GM12878 (cell line): ENCODE results near the gene GPR137B. TPM values are rescaled to one million over a fixed set of nuclear protein-coding genes. Genes with fewer than 3 reads are reported as not detected.
A peak's percentile ranks its signal among the peaks of the same experiment; 100 is the strongest.

Experiments
- ATF7 ChIP-seq: fragments of 450-650 bp; IDR thresholded peaks from 2 replicates; pipeline ENCODE4 v1.6.1; 2016; ENCODE audit warnings: low read depth, mild to moderate bottlenecking
- BCL11A ChIP-seq: IDR thresholded peaks from 2 replicates; pipeline ENCODE4 v1.6.1; 2011; ENCODE audit warnings: low read depth, low read length
- BHLHE40 ChIP-seq, 2 experiments: fragments of 450-650 bp in 1 of 2; IDR thresholded peaks; 2 replicates each; pipeline ENCODE4 v1.6.1; 2011 to 2017; ENCODE audit warnings: low read depth in 2 of 2, borderline replicate concordance in 1 of 2, improper control_type of control experiment in 1 of 2, low read length in 1 of 2, mild to moderate bottlenecking in 1 of 2
- BRCA1 ChIP-seq: IDR thresholded peaks from 2 replicates; pipeline ENCODE4 v1.6.1; 2011; ENCODE audit warnings: low read depth, low read length, improper control_type of control experiment
- EP300 ChIP-seq, 2 experiments: fragments of 150-350 bp in 1 of 2; IDR thresholded peaks; 2 replicates each; pipeline ENCODE4 v1.6.1; 2011 to 2012; ENCODE audit warnings: low read depth in 2 of 2, low read length in 2 of 2, borderline replicate concordance in 1 of 2, improper control_type of control experiment in 1 of 2, inconsistent platforms in 1 of 2; ENCODE audit not compliant: control insufficient read depth in 1 of 2
- GATAD2B ChIP-seq: fragments of 450-650 bp; conservative IDR thresholded peaks from 2 replicates; pipeline ENCODE4 v1.6.1; 2017; ENCODE audit warnings: low read depth, mild to moderate bottlenecking, moderate library complexity
- MEF2B ChIP-seq: fragments of 450-650 bp; IDR thresholded peaks from 2 replicates; pipeline ENCODE4 v1.6.1; 2018; ENCODE audit warnings: mild to moderate bottlenecking, moderate library complexity; ENCODE audit not compliant: partially characterized antibody, poor library complexity, severe bottlenecking
- RB1 ChIP-seq: fragments of 450-650 bp; formaldehyde crosslinking; IDR thresholded peaks from 2 replicates; pipeline ENCODE4 v1.6.1; 2017; ENCODE audit warnings: mild to moderate bottlenecking, borderline replicate concordance
- RELA ChIP-seq: fragments of 450-650 bp; IDR thresholded peaks from 2 replicates; pipeline ENCODE4 v1.8.0; 2014; ENCODE audit warnings: borderline replicate concordance; ENCODE audit not compliant: partially characterized antibody
- SMARCA5 ChIP-seq: fragments of 450-650 bp; IDR thresholded peaks from 2 replicates; pipeline ENCODE4 v1.6.1; 2017; ENCODE audit warnings: mild to moderate bottlenecking
- SREBF2 ChIP-seq: IDR thresholded peaks from 2 replicates; pipeline ENCODE4 v1.6.1; 2012; ENCODE audit warnings: mild to moderate bottlenecking, low read length
- TCF12 ChIP-seq: IDR thresholded peaks from 2 replicates; pipeline ENCODE4 v1.6.1; 2011; ENCODE audit warnings: low read depth, mild to moderate bottlenecking, low read length
- ZNF207 ChIP-seq: fragments of 450-650 bp; IDR thresholded peaks from 2 replicates; pipeline ENCODE4 v1.6.1; 2014; ENCODE audit warnings: antibody characterized with exemption, mild to moderate bottlenecking, borderline replicate concordance
- ZNF622 ChIP-seq: fragments of 450-650 bp; IDR thresholded peaks from 2 replicates; pipeline ENCODE4 v1.6.1; 2017; ENCODE audit warnings: mild to moderate bottlenecking, inconsistent platforms
- polyA plus RNA-seq, 11 experiments: library from polyadenylated mRNA; depleted of rRNA in 4 of 11; unstranded in 6 of 11; stranded (reverse) in 5 of 11; fragments of >200 nt; fragmentation: Nextera tagmentation in 4 of 11; fragmentation: Illumina TruSeq in 1 of 11; extraction: Ambion mirVana in 4 of 11; extraction: Trizol in 1 of 11; gene quantifications; 1 replicate in 1 of 11; 2 replicates in 10 of 11; pipeline versions ENCODE4 v1.2.1 to v1.2.3, GENCODE V29; 2011 to 2016; ENCODE audit warnings: inconsistent platforms in 2 of 11, missing spikeins in 2 of 11, low read depth in 1 of 11
- total RNA-seq, 4 experiments: library from RNA; depleted of rRNA in 3 of 4; stranded (reverse); fragments of >200 nt in 3 of 4; fragmentation: Illumina TruSeq in 1 of 4; extraction: Trizol in 1 of 4; gene quantifications; 2 replicates each; pipeline versions ENCODE4 v1.2.1 to v1.2.3, GENCODE V29; 2013 to 2021
- TF ChIP-seq, protein P1 (sequence below): IDR thresholded peaks from 2 replicates; pipeline ENCODE4 v1.6.1; 2012; ENCODE audit warnings: low read depth, low read length, improper control_type of control experiment
- TF ChIP-seq, protein P2 (sequence below): fragments of 150-350 bp; IDR thresholded peaks from 2 replicates; pipeline ENCODE4 v1.6.1; 2014; ENCODE audit warnings: mild to moderate bottlenecking, low read depth, low read length
- TF ChIP-seq, protein P3 (sequence below): fragments of 450-650 bp; IDR thresholded peaks from 2 replicates; pipeline ENCODE4 v1.6.1; 2018; ENCODE audit warnings: mild to moderate bottlenecking, low read depth, moderate library complexity; ENCODE audit not compliant: partially characterized antibody
- TF ChIP-seq, protein P4 (sequence below): fragments of 450-650 bp; IDR thresholded peaks from 2 replicates; pipeline ENCODE4 v1.6.1; 2017; ENCODE audit warnings: low read depth, mild to moderate bottlenecking, moderate library complexity
- TF ChIP-seq, protein P5 (sequence below), 3 experiments: IDR thresholded peaks in 2 of 3; conservative IDR thresholded peaks in 1 of 3; 2 replicates each; pipeline ENCODE4 v1.5.1; 2011; ENCODE audit warnings: low read depth in 3 of 3, low read length in 3 of 3, mild to moderate bottlenecking in 3 of 3, control low read depth in 2 of 3, moderate library complexity in 2 of 3, inconsistent platforms in 1 of 3, mixed read lengths in 1 of 3; ENCODE audit not compliant: control insufficient read depth in 2 of 3, insufficient read depth in 1 of 3; ENCODE audit errors: extremely low read depth in 1 of 3

The GPR137B gene
- total and polyA plus RNA-seq, 10 of the 15 experiments (the other 5 are each of a cell fraction or from before 2014, with no cell fraction given) = 5.4 to 20.8 (median 12.5) TPM

DNA sequence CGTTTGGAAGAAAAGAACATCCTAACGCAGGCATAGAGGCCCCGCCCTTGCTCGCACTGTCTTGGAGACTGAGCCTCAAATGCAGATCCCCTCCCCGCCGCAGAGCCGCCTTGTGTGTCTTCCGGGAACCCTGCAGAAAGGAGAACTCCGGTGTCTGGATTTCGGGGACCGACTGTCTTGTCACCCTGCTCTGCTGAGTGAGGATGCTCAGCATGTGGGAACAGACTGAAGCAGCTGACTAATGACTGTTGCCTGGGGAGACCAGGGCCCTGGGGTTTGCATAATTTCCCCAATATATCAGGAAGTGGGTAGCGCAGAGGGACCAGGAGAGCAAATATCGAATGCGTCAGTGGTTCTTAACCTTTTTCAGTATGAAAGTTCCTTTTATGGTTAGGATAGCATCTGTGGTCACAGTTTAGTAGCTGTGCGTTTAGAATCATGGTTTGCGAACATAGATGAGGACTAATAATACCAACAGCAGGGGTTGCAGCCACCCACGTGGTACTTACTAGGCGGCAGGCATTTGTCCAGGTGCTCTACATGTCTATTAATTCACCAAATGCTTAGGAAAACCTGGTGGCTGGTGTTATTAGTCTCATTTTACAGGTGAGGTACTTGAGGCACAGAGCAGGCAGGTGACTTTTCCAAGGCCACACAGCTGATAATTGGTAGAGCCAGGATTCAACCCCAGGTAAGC, 14.3 kb downstream of the GPR137B start (continued):
- TF ChIP-seq, protein P1, sequence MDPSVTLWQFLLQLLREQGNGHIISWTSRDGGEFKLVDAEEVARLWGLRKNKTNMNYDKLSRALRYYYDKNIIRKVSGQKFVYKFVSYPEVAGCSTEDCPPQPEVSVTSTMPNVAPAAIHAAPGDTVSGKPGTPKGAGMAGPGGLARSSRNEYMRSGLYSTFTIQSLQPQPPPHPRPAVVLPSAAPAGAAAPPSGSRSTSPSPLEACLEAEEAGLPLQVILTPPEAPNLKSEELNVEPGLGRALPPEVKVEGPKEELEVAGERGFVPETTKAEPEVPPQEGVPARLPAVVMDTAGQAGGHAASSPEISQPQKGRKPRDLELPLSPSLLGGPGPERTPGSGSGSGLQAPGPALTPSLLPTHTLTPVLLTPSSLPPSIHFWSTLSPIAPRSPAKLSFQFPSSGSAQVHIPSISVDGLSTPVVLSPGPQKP = peak; percentile 16; the same call in 1 of the 2 replicates
- TF ChIP-seq, protein P2, sequence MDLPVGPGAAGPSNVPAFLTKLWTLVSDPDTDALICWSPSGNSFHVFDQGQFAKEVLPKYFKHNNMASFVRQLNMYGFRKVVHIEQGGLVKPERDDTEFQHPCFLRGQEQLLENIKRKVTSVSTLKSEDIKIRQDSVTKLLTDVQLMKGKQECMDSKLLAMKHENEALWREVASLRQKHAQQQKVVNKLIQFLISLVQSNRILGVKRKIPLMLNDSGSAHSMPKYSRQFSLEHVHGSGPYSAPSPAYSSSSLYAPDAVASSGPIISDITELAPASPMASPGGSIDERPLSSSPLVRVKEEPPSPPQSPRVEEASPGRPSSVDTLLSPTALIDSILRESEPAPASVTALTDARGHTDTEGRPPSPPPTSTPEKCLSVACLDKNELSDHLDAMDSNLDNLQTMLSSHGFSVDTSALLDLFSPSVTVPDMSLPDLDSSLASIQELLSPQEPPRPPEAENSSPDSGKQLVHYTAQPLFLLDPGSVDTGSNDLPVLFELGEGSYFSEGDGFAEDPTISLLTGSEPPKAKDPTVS = no peak
- TF ChIP-seq EP300 (IDR thresholded peaks at IDR 0.05; ENCODE audit: borderline replicate concordance in 1 of 2, control insufficient read depth in 1 of 2, low read depth in 2 of 2, low read length in 2 of 2) = peak; percentile 100
- no peak for TF ChIP-seq RB1
- peak; percentile 69 for TF ChIP-seq RELA
- TF ChIP-seq, protein P3, sequence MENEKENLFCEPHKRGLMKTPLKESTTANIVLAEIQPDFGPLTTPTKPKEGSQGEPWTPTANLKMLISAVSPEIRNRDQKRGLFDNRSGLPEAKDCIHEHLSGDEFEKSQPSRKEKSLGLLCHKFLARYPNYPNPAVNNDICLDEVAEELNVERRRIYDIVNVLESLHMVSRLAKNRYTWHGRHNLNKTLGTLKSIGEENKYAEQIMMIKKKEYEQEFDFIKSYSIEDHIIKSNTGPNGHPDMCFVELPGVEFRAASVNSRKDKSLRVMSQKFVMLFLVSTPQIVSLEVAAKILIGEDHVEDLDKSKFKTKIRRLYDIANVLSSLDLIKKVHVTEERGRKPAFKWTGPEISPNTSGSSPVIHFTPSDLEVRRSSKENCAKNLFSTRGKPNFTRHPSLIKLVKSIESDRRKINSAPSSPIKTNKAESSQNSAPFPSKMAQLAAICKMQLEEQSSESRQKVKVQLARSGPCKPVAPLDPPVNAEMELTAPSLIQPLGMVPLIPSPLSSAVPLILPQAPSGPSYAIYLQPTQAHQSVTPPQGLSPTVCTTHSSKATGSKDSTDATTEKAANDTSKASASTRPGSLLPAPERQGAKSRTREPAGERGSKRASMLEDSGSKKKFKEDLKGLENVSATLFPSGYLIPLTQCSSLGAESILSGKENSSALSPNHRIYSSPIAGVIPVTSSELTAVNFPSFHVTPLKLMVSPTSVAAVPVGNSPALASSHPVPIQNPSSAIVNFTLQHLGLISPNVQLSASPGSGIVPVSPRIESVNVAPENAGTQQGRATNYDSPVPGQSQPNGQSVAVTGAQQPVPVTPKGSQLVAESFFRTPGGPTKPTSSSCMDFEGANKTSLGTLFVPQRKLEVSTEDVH = peak; percentile 59
- TF ChIP-seq BRCA1 = no peak
- 0 out of 2 replicates have a peak, but pooled peaks have one; percentile 16 for TF ChIP-seq ZNF207
- no peak for TF ChIP-seq SREBF2
- TF ChIP-seq, protein P4, sequence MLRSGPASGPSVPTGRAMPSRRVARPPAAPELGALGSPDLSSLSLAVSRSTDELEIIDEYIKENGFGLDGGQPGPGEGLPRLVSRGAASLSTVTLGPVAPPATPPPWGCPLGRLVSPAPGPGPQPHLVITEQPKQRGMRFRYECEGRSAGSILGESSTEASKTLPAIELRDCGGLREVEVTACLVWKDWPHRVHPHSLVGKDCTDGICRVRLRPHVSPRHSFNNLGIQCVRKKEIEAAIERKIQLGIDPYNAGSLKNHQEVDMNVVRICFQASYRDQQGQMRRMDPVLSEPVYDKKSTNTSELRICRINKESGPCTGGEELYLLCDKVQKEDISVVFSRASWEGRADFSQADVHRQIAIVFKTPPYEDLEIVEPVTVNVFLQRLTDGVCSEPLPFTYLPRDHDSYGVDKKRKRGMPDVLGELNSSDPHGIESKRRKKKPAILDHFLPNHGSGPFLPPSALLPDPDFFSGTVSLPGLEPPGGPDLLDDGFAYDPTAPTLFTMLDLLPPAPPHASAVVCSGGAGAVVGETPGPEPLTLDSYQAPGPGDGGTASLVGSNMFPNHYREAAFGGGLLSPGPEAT = peak; percentile 88; the same call in 1 of the 2 replicates
- TF ChIP-seq MEF2B = peak; percentile 96
- TF ChIP-seq SMARCA5 = peak; percentile 59
- peak; percentile 93 for TF ChIP-seq ATF7
- TF ChIP-seq TCF12 = peak; percentile 81
- no peak for TF ChIP-seq ZNF622
- peak; percentile 80 to 82; a peak in 3 of 4 replicates for TF ChIP-seq BHLHE40 (IDR thresholded peaks at IDR 0.05; ENCODE audit: borderline replicate concordance in 1 of 2, low read depth in 2 of 2, low read length in 1 of 2)
- TF ChIP-seq GATAD2B = peak; percentile 64
- TF ChIP-seq, protein P5, sequence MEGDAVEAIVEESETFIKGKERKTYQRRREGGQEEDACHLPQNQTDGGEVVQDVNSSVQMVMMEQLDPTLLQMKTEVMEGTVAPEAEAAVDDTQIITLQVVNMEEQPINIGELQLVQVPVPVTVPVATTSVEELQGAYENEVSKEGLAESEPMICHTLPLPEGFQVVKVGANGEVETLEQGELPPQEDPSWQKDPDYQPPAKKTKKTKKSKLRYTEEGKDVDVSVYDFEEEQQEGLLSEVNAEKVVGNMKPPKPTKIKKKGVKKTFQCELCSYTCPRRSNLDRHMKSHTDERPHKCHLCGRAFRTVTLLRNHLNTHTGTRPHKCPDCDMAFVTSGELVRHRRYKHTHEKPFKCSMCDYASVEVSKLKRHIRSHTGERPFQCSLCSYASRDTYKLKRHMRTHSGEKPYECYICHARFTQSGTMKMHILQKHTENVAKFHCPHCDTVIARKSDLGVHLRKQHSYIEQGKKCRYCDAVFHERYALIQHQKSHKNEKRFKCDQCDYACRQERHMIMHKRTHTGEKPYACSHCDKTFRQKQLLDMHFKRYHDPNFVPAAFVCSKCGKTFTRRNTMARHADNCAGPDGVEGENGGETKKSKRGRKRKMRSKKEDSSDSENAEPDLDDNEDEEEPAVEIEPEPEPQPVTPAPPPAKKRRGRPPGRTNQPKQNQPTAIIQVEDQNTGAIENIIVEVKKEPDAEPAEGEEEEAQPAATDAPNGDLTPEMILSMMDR (IDR thresholded peaks at IDR 0.05 in 2 of 3, conservative IDR thresholded peaks at IDR 0.05 in 1 of 3; ENCODE audit: control insufficient read depth in 2 of 3, extremely low read depth in 1 of 3, insufficient read depth in 1 of 3, low read depth in 3 of 3, low read length in 3 of 3) = no peak
- peak; percentile 59 for TF ChIP-seq BCL11A
